Ishikawa (cell line): ENCODE measurements around the gene P2RY2.

Experiments
- CEBPB ChIP-seq: IDR thresholded peaks from 2 replicates; pipeline ENCODE4 v1.6.1; 2012
- EP300 ChIP-seq: IDR thresholded peaks from 2 replicates; pipeline ENCODE4 v1.6.1; 2012; ENCODE audit warnings: borderline replicate concordance

DNA sequence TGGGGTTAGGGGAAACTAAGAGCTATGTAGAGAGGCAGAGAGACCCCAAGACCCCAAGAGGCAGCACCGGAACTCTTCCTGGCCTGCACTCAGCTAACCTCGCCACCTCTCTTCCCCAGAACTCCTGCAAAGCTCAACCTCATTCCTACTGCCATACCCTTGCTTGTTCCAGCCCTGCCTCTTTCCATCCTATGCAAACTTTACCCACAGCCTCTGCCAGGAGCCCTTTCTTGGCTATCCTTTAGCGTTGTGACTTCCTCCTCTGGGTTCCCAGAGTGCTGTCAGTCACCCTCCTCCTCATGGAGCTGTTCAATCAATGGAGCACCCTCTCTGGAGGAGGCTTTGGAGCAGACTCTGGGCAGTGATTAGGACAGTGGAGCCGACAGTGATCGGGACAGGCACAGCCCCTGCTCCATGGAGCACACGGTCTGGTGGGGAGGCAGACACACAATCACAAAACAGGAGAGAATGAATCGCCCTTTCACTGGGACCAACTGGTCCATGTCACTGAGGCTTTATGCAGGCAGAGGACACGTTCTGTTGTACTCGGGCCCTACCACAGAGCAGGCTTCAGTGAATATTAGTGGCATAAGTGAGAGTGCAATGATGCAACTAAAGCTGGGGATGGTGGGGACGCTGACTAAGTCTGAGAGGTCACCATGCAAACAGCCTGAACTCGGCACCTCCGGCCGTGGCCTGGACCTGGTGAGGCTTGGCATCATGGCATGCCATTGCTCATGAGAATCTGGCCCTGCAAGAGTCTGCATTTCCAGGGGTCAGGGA is 24.6 kb upstream of the P2RY2 start:
- TF ChIP-seq CEBPB (no peak), EP300 (no peak)
